HepG2 (cell line): ENCODE data around the gene ZCCHC17. TPM values are rescaled to one million over a fixed set of nuclear protein-coding genes. Genes with fewer than 3 reads are reported as not detected.

Source experiments
- EEA1 ChIP-seq: sonication (generic); formaldehyde crosslinking; IDR thresholded peaks from 2 replicates; pipeline ENCODE4 v1.5.1; 2020; ENCODE audit warnings: mild to moderate bottlenecking, missing genetic modification reagents, borderline replicate concordance
- HES4 ChIP-seq: sonication (generic); formaldehyde crosslinking; IDR thresholded peaks from 2 replicates; pipeline ENCODE4 v1.9.0; 2021; ENCODE audit warnings: mild to moderate bottlenecking, missing genetic modification reagents, borderline replicate concordance
- HIVEP1 ChIP-seq: sonication (generic); formaldehyde crosslinking; IDR thresholded peaks from 2 replicates; pipeline ENCODE4 v1.4.0; 2020; ENCODE audit warnings: mild to moderate bottlenecking, missing genetic modification reagents
- KAT7 ChIP-seq: IDR thresholded peaks from 2 replicates; pipeline ENCODE4 v1.6.1; 2018; ENCODE audit warnings: borderline replicate concordance, missing compliant biosample characterization
- NAIF1 ChIP-seq: sonication (generic); formaldehyde crosslinking; IDR thresholded peaks from 2 replicates; pipeline ENCODE4 v1.5.0; 2020; ENCODE audit warnings: mild to moderate bottlenecking, missing genetic modification reagents, borderline replicate concordance
- REL ChIP-seq: sonication (generic); formaldehyde crosslinking; conservative IDR thresholded peaks from 2 replicates; pipeline ENCODE4 v1.8.0; 2022; ENCODE audit warnings: mild to moderate bottlenecking, missing genetic modification reagents, moderate library complexity
- SMC3 ChIP-seq: IDR thresholded peaks from 2 replicates; pipeline ENCODE4 v1.6.1; 2011; ENCODE audit warnings: low read length, improper control_type of control experiment
- TP53 ChIP-seq: sonication (generic); formaldehyde crosslinking; conservative IDR thresholded peaks from 2 replicates; pipeline ENCODE4 v1.4.0; 2020; ENCODE audit warnings: missing genetic modification reagents
- ZBTB21 ChIP-seq: sonication (generic); formaldehyde crosslinking; IDR thresholded peaks from 2 replicates; pipeline ENCODE4 v1.4.0; 2020; ENCODE audit warnings: missing genetic modification reagents
- ZFAT ChIP-seq: sonication (generic); formaldehyde crosslinking; conservative IDR thresholded peaks from 2 replicates; pipeline ENCODE4 v1.8.1; 2023; ENCODE audit warnings: missing genetic modification reagents, inconsistent platforms
- ZNF761 ChIP-seq: sonication (generic); formaldehyde crosslinking; conservative IDR thresholded peaks from 2 replicates; pipeline ENCODE4 v1.4.0; 2020; ENCODE audit warnings: mild to moderate bottlenecking, missing genetic modification reagents
- polyA plus RNA-seq, 8 experiments: library from polyadenylated mRNA; depleted of rRNA in 3 of 8; stranded (reverse) in 7 of 8; unstranded in 1 of 8; fragments of >200 nt; fragmentation: Illumina TruSeq in 4 of 8; extraction: Trizol in 4 of 8; gene quantifications; 2 replicates each; pipeline versions ENCODE4 v1.2.1 to v1.2.3, GENCODE V29; 2011 to 2016; ENCODE audit warnings: low read depth in 4 of 8, missing spikeins in 1 of 8, mixed read lengths in 1 of 8; ENCODE audit not compliant: insufficient read depth in 1 of 8
- total RNA-seq, 5 experiments: library from RNA; depleted of rRNA; stranded (reverse); fragments of >200 nt; fragmentation: Illumina TruSeq; extraction: Trizol; gene quantifications; 2 replicates each; pipeline ENCODE4 v1.2.3, GENCODE V29; 2016; ENCODE audit warnings: low read depth in 1 of 5
- TF ChIP-seq, protein P1 (sequence below): sonication (generic); formaldehyde crosslinking; IDR thresholded peaks from 2 replicates; pipeline ENCODE4 v1.4.0; 2020; ENCODE audit warnings: missing genetic modification reagents, mild to moderate bottlenecking, borderline replicate concordance
- TF ChIP-seq, protein P2 (sequence below): IDR thresholded peaks from 2 replicates; pipeline ENCODE4 v1.6.1; 2016; ENCODE audit warnings: missing genetic modification reagents, missing compliant biosample characterization
- TF ChIP-seq, protein P3 (sequence below): sonication (generic); formaldehyde crosslinking; IDR thresholded peaks from 2 replicates; pipeline ENCODE4 v1.4.0; 2020; ENCODE audit warnings: missing genetic modification reagents
- TF ChIP-seq, protein P4 (sequence below): sonication (generic); formaldehyde crosslinking; IDR thresholded peaks from 2 replicates; pipeline ENCODE4 v1.5.0; 2020; ENCODE audit warnings: missing genetic modification reagents, mild to moderate bottlenecking, borderline replicate concordance
- TF ChIP-seq, protein P5 (sequence below): sonication (generic); formaldehyde crosslinking; IDR thresholded peaks from 2 replicates; pipeline ENCODE4 v1.9.0; 2022; ENCODE audit warnings: low read depth, missing genetic modification reagents

The ZCCHC17 gene
- total and polyA plus RNA-seq, 2 of the 13 experiments (the other 11 are each of a cell fraction or from before 2014, with no cell fraction given): 20.5 to 53.0 TPM

DNA sequence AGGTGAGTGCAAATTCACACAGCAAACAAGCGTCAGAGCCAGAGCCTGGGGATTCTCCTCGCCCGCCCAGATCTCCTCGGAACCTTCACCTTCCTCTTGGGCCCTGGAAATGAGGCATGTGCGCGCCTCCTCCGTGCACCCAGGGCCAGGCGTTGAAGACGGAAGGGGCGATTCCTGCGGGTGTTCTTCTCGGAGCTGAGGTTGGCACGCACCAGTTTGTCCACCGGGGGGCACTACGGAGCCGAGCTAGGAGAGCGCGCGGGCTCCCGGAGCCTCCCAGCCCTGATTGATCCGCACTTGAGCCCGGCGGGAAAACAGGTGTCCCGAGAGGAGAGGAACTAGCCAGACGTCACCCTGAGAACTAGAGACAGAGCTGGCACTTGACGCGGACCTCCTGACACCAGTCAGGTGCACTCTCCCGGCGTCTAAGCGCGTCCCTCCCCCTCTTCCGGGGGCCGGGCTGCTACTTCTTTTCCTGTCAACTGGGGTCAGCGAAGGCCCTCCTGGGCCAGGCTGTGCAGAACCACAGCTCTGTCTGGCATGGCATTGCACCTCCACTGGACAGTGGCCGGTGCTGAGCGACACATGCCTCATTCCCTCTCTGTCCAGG is 97.9 kb downstream of the ZCCHC17 start (continued):
- TF ChIP-seq, protein P1, sequence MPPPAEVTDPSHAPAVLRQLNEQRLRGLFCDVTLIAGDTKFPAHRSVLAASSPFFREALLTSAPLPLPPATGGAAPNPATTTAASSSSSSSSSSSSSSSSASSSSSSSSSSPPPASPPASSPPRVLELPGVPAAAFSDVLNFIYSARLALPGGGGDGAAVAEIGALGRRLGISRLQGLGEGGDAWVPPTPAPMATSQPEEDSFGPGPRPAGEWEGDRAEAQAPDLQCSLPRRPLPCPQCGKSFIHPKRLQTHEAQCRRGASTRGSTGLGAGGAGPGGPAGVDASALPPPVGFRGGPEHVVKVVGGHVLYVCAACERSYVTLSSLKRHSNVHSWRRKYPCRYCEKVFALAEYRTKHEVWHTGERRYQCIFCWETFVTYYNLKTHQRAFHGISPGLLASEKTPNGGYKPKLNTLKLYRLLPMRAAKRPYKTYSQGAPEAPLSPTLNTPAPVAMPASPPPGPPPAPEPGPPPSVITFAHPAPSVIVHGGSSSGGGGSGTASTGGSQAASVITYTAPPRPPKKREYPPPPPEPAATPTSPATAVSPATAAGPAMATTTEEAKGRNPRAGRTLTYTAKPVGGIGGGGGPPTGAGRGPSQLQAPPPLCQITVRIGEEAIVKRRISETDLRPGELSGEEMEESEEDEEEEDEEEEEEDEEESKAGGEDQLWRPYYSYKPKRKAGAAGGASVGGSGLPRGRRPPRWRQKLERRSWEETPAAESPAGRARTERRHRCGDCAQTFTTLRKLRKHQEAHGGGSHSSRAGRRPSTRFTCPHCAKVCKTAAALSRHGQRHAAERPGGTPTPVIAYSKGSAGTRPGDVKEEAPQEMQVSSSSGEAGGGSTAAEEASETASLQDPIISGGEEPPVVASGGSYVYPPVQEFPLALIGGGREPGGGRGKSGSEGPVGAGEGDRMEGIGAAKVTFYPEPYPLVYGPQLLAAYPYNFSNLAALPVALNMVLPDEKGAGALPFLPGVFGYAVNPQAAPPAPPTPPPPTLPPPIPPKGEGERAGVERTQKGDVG (CRISPR knock-in tag): peak; percentile 45; the same call in 1 of the 2 replicates
- TF ChIP-seq ZFAT (CRISPR knock-in tag): no peak
- peak; percentile 53 for TF ChIP-seq SMC3
- TF ChIP-seq, protein P2, sequence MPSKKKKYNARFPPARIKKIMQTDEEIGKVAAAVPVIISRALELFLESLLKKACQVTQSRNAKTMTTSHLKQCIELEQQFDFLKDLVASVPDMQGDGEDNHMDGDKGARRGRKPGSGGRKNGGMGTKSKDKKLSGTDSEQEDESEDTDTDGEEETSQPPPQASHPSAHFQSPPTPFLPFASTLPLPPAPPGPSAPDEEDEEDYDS (CRISPR knock-in tag): no peak
- TF ChIP-seq ZNF761 (CRISPR knock-in tag): 0 out of 2 replicates have a peak, but pooled peaks have one; percentile 28
- no peak for TF ChIP-seq REL
- no peak for TF ChIP-seq TP53 (CRISPR knock-in tag)
- TF ChIP-seq HES4: peak; percentile 75; the same call in 1 of the 2 replicates
- no peak for TF ChIP-seq EEA1 (CRISPR knock-in tag)
- no peak for TF ChIP-seq ZBTB21 (CRISPR knock-in tag)
- no peak for TF ChIP-seq KAT7
- TF ChIP-seq, protein P3, sequence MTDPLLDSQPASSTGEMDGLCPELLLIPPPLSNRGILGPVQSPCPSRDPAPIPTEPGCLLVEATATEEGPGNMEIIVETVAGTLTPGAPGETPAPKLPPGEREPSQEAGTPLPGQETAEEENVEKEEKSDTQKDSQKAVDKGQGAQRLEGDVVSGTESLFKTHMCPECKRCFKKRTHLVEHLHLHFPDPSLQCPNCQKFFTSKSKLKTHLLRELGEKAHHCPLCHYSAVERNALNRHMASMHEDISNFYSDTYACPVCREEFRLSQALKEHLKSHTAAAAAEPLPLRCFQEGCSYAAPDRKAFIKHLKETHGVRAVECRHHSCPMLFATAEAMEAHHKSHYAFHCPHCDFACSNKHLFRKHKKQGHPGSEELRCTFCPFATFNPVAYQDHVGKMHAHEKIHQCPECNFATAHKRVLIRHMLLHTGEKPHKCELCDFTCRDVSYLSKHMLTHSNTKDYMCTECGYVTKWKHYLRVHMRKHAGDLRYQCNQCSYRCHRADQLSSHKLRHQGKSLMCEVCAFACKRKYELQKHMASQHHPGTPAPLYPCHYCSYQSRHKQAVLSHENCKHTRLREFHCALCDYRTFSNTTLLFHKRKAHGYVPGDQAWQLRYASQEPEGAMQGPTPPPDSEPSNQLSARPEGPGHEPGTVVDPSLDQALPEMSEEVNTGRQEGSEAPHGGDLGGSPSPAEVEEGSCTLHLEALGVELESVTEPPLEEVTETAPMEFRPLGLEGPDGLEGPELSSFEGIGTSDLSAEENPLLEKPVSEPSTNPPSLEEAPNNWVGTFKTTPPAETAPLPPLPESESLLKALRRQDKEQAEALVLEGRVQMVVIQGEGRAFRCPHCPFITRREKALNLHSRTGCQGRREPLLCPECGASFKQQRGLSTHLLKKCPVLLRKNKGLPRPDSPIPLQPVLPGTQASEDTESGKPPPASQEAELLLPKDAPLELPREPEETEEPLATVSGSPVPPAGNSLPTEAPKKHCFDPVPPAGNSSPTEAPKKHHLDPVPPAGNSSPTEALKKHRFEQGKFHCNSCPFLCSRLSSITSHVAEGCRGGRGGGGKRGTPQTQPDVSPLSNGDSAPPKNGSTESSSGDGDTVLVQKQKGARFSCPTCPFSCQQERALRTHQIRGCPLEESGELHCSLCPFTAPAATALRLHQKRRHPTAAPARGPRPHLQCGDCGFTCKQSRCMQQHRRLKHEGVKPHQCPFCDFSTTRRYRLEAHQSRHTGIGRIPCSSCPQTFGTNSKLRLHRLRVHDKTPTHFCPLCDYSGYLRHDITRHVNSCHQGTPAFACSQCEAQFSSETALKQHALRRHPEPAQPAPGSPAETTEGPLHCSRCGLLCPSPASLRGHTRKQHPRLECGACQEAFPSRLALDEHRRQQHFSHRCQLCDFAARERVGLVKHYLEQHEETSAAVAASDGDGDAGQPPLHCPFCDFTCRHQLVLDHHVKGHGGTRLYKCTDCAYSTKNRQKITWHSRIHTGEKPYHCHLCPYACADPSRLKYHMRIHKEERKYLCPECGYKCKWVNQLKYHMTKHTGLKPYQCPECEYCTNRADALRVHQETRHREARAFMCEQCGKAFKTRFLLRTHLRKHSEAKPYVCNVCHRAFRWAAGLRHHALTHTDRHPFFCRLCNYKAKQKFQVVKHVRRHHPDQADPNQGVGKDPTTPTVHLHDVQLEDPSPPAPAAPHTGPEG: 0 out of 2 replicates have a peak, but pooled peaks have one; percentile 49
- TF ChIP-seq NAIF1 (CRISPR knock-in tag): no peak
- TF ChIP-seq HIVEP1: no peak; the same call in 1 of the 2 replicates
- TF ChIP-seq, protein P4, sequence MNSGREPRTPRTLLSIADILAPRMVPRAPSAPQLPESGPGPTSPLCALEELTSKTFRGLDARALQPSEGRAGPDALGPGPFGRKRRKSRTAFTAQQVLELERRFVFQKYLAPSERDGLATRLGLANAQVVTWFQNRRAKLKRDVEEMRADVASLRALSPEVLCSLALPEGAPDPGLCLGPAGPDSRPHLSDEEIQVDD (CRISPR knock-in tag): no peak
- TF ChIP-seq, protein P5, sequence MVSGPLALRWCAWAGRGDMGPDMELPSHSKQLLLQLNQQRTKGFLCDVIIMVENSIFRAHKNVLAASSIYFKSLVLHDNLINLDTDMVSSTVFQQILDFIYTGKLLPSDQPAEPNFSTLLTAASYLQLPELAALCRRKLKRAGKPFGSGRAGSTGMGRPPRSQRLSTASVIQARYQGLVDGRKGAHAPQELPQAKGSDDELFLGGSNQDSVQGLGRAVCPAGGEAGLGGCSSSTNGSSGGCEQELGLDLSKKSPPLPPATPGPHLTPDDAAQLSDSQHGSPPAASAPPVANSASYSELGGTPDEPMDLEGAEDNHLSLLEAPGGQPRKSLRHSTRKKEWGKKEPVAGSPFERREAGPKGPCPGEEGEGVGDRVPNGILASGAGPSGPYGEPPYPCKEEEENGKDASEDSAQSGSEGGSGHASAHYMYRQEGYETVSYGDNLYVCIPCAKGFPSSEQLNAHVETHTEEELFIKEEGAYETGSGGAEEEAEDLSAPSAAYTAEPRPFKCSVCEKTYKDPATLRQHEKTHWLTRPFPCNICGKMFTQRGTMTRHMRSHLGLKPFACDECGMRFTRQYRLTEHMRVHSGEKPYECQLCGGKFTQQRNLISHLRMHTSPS (CRISPR knock-in tag): peak; percentile 35; the same call in 1 of the 2 replicates
